Kidney glomerular epithelial cell (primary cell): ENCODE data around the gene ZNF579.
"Not testable (repeated sequence)": the region's sequence is repeated elsewhere in the genome, so short reads cannot be mapped to it uniquely, and the experiment has no call there.

Experiments used
- DNase-seq: peaks from one replicate; lab custom pipeline; 2025; lab: John Stamatoyannopoulos, UW

ZNF579 gene

GRCh38 chr19:55593096-55593772 lies 12.6 kb upstream of the ZNF579 start:
- no peak for DNase-seq

- DNase-seq, result no peak
Observed at GRCh38 chr19:55592391-55593090, 11.9 kb upstream of the ZNF579 start.

- no peak for DNase-seq
Observed at GRCh38 chr19:55591555-55591954, 10.9 kb upstream of the ZNF579 start.

- no peak for DNase-seq
Observed at GRCh38 chr19:55590617-55591016, 10.0 kb upstream of the ZNF579 start.

- no peak for DNase-seq
Observed at GRCh38 chr19:55590109-55590508, 9.5 kb upstream of the ZNF579 start.

GRCh38 chr19:55588738-55589137 lies 8.1 kb upstream of the ZNF579 start:
- DNase-seq, result no peak

GRCh38 chr19:55586976-55587668 lies 6.5 kb upstream of the ZNF579 start:
- peak; percentile 94 for DNase-seq

GRCh38 chr19:55585658-55586339 lies 5.2 kb upstream of the ZNF579 start:
- peak; percentile 67 for DNase-seq

GRCh38 chr19:55584871-55585270 lies 4.2 kb upstream of the ZNF579 start:
- DNase-seq, result no peak

- DNase-seq, result not testable (repeated sequence)
Observed at GRCh38 chr19:55583897-55584296, 3.2 kb upstream of the ZNF579 start.

- not testable (repeated sequence) for DNase-seq
Observed at GRCh38 chr19:55582284-55582683, 1.6 kb upstream of the ZNF579 start.

- DNase-seq, result peak; percentile 99
Observed at GRCh38 chr19:55581823-55582223, 1.2 kb upstream of the ZNF579 start.

GRCh38 chr19:55581145-55581822 lies 636 bp upstream of the ZNF579 start:
- no peak for DNase-seq

GRCh38 chr19:55579766-55580621 lies 654 bp downstream of the ZNF579 start:
- peak; percentile 54 for DNase-seq

- no peak for DNase-seq
Observed at GRCh38 chr19:55578761-55579747, 1.6 kb downstream of the ZNF579 start.

- DNase-seq, result no peak
Observed at GRCh38 chr19:55578031-55578760, 2.5 kb downstream of the ZNF579 start.

GRCh38 chr19:55576746-55577145 lies 3.9 kb downstream of the ZNF579 start:
- DNase-seq, result no peak

GRCh38 chr19:55573929-55574328 lies 6.7 kb downstream of the ZNF579 start:
- not testable (repeated sequence) for DNase-seq

- DNase-seq, result not testable (repeated sequence)
Observed at GRCh38 chr19:55569477-55569876, 11.2 kb downstream of the ZNF579 start.
